Measurements from ENCODE around the gene TMEM131. TPM values are rescaled to one million over a fixed set of nuclear protein-coding genes. Genes with fewer than 3 reads are reported as not detected.

The TMEM131 gene
- total RNA-seq, 1 donor from 2014 or later, result 36.4 TPM

- TF ChIP-seq CTCF (IDR thresholded peaks at IDR 0.05), result no peak
- Mint-ChIP-seq H3K4me1 (ENCODE audit: unreplicated experiment) (no peaks in the 10 kb centered on the region), H3K27ac (ENCODE audit: unreplicated experiment) (no peak overlapping the region), H3K27me3 (ENCODE audit: unreplicated experiment) (no peaks in the 10 kb centered on the region), H3K4me3 (ENCODE audit: unreplicated experiment) (no peak overlapping the region), H3K36me3 (ENCODE audit: unreplicated experiment) (no peaks in the 10 kb centered on the region), H3K9me3 (ENCODE audit: unreplicated experiment) (no peaks in the 10 kb centered on the region)
- no peak for DNase-seq (ENCODE audit: extremely low spot score, unreplicated experiment)
Measured at GRCh38 chr2:97736608-97737330, 259.0 kb downstream of the TMEM131 start.

- Mint-ChIP-seq H3K27me3 (ENCODE audit: unreplicated experiment) (no peaks in the 10 kb centered on the region), H3K9me3 (ENCODE audit: unreplicated experiment) (no peaks in the 10 kb centered on the region), H3K4me1 (ENCODE audit: unreplicated experiment) (no peaks in the 10 kb centered on the region), H3K4me3 (ENCODE audit: unreplicated experiment) (no peak overlapping the region), H3K36me3 (ENCODE audit: unreplicated experiment) (no peaks in the 10 kb centered on the region), H3K27ac (ENCODE audit: unreplicated experiment) (no peak overlapping the region)
- DNase-seq (ENCODE audit: extremely low spot score, unreplicated experiment), result no peak
- TF ChIP-seq CTCF (IDR thresholded peaks at IDR 0.05), result no peak
Measured at GRCh38 chr2:97736185-97736584, 259.6 kb downstream of the TMEM131 start.

GRCh38 chr2:97735161-97735561, 260.6 kb downstream of the TMEM131 start:
- no peaks in the 10 kb centered on the region for H3K4me1 Mint-ChIP-seq (ENCODE audit: unreplicated experiment)
- TF ChIP-seq CTCF (IDR thresholded peaks at IDR 0.05), result no peak
- DNase-seq (ENCODE audit: extremely low spot score, unreplicated experiment), result no peak
- H3K27ac Mint-ChIP-seq (ENCODE audit: unreplicated experiment), result no peak overlapping the region
- H3K9me3 Mint-ChIP-seq (ENCODE audit: unreplicated experiment), result no peaks in the 10 kb centered on the region
- no peak overlapping the region for H3K4me3 Mint-ChIP-seq (ENCODE audit: unreplicated experiment)
- H3K27me3 Mint-ChIP-seq (ENCODE audit: unreplicated experiment), result no peaks in the 10 kb centered on the region
- no peaks in the 10 kb centered on the region for H3K36me3 Mint-ChIP-seq (ENCODE audit: unreplicated experiment)

- no peaks in the 10 kb centered on the region for H3K4me1 Mint-ChIP-seq (ENCODE audit: unreplicated experiment)
Measured at GRCh38 chr2:97734061-97735051, 261.4 kb downstream of the TMEM131 start.

More at GRCh38 chr2:97734061-97735051, 261.4 kb downstream of the TMEM131 start:
- no peak overlapping the region for H3K4me3 Mint-ChIP-seq (ENCODE audit: unreplicated experiment)
- H3K36me3 Mint-ChIP-seq (ENCODE audit: unreplicated experiment), result no peaks in the 10 kb centered on the region
- H3K9me3 Mint-ChIP-seq (ENCODE audit: unreplicated experiment), result no peaks in the 10 kb centered on the region
- no peak for TF ChIP-seq CTCF (IDR thresholded peaks at IDR 0.05)
- H3K27me3 Mint-ChIP-seq (ENCODE audit: unreplicated experiment), result no peaks in the 10 kb centered on the region
- no peak overlapping the region for H3K27ac Mint-ChIP-seq (ENCODE audit: unreplicated experiment)
- no peak for DNase-seq (ENCODE audit: extremely low spot score, unreplicated experiment)

Measured in osteocyte (in vitro differentiated cells).